ENCODE results near the gene OR6S1. TPM values are rescaled to one million over a fixed set of nuclear protein-coding genes. Genes with fewer than 3 reads are reported as not detected.

OR6S1 gene
- total and polyA plus RNA-seq, 10 of the 15 experiments (the other 5 are each of a cell fraction or from before 2014, with no cell fraction given), result 0.22 to 0.67 (median 0.43) TPM; not detected in 4

GRCh38 chr14:20683891-20684661 is 42.6 kb upstream of the OR6S1 start, which contains the start of gene RNASE4 (continued):
- peak; percentile 52 for TF ChIP-seq RUNX3 (IDR thresholded peaks at IDR 0.05; ENCODE audit: low read length)
- peak; percentile 88 for TF ChIP-seq ZBTB40 (IDR thresholded peaks at IDR 0.05; ENCODE audit: borderline replicate concordance)
- no peak for TF ChIP-seq IRF5 (IDR thresholded peaks at IDR 0.05; ENCODE audit: borderline replicate concordance)
- TF ChIP-seq EED (IDR thresholded peaks at IDR 0.05; ENCODE audit: low read depth), result 0 out of 2 replicates have a peak, but pooled peaks have one; percentile 5
- peak; percentile 92; the same call in 1 of the 2 replicates for TF ChIP-seq RB1 (IDR thresholded peaks at IDR 0.05; ENCODE audit: borderline replicate concordance)
- no peak for TF ChIP-seq SMAD1 (IDR thresholded peaks at IDR 0.05; ENCODE audit: low read depth, partially characterized antibody)
- TF ChIP-seq, protein P1, sequence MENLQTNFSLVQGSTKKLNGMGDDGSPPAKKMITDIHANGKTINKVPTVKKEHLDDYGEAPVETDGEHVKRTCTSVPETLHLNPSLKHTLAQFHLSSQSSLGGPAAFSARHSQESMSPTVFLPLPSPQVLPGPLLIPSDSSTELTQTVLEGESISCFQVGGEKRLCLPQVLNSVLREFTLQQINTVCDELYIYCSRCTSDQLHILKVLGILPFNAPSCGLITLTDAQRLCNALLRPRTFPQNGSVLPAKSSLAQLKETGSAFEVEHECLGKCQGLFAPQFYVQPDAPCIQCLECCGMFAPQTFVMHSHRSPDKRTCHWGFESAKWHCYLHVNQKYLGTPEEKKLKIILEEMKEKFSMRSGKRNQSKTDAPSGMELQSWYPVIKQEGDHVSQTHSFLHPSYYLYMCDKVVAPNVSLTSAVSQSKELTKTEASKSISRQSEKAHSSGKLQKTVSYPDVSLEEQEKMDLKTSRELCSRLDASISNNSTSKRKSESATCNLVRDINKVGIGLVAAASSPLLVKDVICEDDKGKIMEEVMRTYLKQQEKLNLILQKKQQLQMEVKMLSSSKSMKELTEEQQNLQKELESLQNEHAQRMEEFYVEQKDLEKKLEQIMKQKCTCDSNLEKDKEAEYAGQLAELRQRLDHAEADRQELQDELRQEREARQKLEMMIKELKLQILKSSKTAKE (IDR thresholded peaks at IDR 0.05; ENCODE audit: low read depth, poor library complexity, severe bottlenecking), result peak; percentile 91
- peak; percentile 68 for TF ChIP-seq NKRF (conservative IDR thresholded peaks at IDR 0.05)
- no peak for TF ChIP-seq STAT3 (IDR thresholded peaks at IDR 0.05; ENCODE audit: low read depth, low read length)
- TF ChIP-seq SUZ12 (IDR thresholded peaks at IDR 0.05; ENCODE audit: unreplicated experiment), result no peak
- peak; percentile 46; the same call in 1 of the 2 replicates for TF ChIP-seq IRF4 (IDR thresholded peaks at IDR 0.05; ENCODE audit: low read depth, low read length)
- 0 out of 2 replicates have a peak, but pooled peaks have one; percentile 4 for TF ChIP-seq FOXM1 (IDR thresholded peaks at IDR 0.05; ENCODE audit: low read depth, low read length)
- no peak for TF ChIP-seq CHD2 (IDR thresholded peaks at IDR 0.05; ENCODE audit: borderline replicate concordance, low read depth, low read length)
- TF ChIP-seq TBL1XR1 (IDR thresholded peaks at IDR 0.05; ENCODE audit: low read depth, low read length), result peak; percentile 73; the same call in 1 of the 2 replicates
- TF ChIP-seq BRCA1 (IDR thresholded peaks at IDR 0.05; ENCODE audit: low read depth, low read length), result no peak
- no peak for TF ChIP-seq HDGF (IDR thresholded peaks at IDR 0.05)
- TF ChIP-seq PBX3 (IDR thresholded peaks at IDR 0.05; ENCODE audit: insufficient replicate concordance, low read depth, low read length), result no peak
- no peak for TF ChIP-seq FOS (IDR thresholded peaks at IDR 0.05; ENCODE audit: borderline replicate concordance, extremely low read depth, insufficient read length)

Data from GM12878 (cell line).